PC-3 (cell line): ENCODE measurements around the gene ONECUT2.

Experiments
- EZH2phosphoT487 ChIP-seq: fragments of 300-600 bp; sonication (generic); IDR thresholded peaks from 2 replicates; pipeline ENCODE4 v1.6.1; 2018; ENCODE audit warnings: mild to moderate bottlenecking, antibody characterized with exemption, low read length, borderline replicate concordance
- TF ChIP-seq, protein P1 (sequence below): fragments of 300-600 bp; sonication (generic); conservative IDR thresholded peaks from 2 replicates; pipeline ENCODE4 v1.5.1; 2017; ENCODE audit warnings: antibody characterized with exemption, low read depth, mild to moderate bottlenecking, low read length

DNA sequence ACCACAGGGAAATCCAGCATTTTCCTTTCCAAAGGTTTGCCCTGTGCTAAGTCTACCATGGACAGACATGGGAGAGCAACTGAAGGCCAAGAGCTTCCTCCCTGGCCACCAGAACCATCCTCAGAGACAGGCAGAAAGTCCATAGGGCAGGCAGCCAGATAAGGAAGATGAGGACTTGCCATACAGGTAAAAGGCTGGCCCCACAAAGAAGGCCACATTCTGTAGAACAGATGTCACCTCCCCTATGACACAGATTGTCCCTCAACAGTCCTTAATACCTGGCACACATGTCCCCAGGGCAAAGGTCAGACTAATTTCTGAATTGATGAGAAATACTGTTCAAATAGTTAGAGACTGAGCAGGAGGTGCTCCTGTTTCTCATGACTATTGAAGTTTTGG lies 99.3 kb downstream of the ONECUT2 start:
- TF ChIP-seq, protein P1, sequence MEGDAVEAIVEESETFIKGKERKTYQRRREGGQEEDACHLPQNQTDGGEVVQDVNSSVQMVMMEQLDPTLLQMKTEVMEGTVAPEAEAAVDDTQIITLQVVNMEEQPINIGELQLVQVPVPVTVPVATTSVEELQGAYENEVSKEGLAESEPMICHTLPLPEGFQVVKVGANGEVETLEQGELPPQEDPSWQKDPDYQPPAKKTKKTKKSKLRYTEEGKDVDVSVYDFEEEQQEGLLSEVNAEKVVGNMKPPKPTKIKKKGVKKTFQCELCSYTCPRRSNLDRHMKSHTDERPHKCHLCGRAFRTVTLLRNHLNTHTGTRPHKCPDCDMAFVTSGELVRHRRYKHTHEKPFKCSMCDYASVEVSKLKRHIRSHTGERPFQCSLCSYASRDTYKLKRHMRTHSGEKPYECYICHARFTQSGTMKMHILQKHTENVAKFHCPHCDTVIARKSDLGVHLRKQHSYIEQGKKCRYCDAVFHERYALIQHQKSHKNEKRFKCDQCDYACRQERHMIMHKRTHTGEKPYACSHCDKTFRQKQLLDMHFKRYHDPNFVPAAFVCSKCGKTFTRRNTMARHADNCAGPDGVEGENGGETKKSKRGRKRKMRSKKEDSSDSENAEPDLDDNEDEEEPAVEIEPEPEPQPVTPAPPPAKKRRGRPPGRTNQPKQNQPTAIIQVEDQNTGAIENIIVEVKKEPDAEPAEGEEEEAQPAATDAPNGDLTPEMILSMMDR: no peak
- no peak for TF ChIP-seq EZH2phosphoT487
